Measurements from ENCODE around the gene TAS1R2.
A peak's percentile ranks its signal among the peaks of the same experiment; 100 is the strongest.

TAS1R2 gene

GRCh38 chr1:18890706-18891425, 31.4 kb upstream of the TAS1R2 start:
- Histone ChIP-seq H3K4me3 (no peak overlapping the region), H3K4me2 (peak overlapping the region; percentile 10 to 53 (median 36); a peak in 13 of 22 replicates), H3K27me3 (no peaks in the 10 kb centered on the region), H3K9ac (no peak overlapping the region), H3K36me3 (peaks cover 0 to 34% (median 11%) of the 10 kb centered on the region in 11 experiments; a peak in 11 of 22 replicates), H4K20me1 (peaks cover 0 to 29% (median 6%) of the 10 kb centered on the region in 11 experiments; a peak in 7 of 22 replicates), H3K9me3 (replicated peaks in 1 of 11) (no peaks in the 10 kb centered on the region), H3K4me1 (peaks cover 16 to 35% (median 28%) of the 10 kb centered on the region in 10 experiments), H3K27ac (no peak overlapping the region)
- no peak for TF ChIP-seq Cebpa-rat (IDR thresholded peaks at IDR 0.05)

GRCh38 chr1:18886003-18886335, 26.5 kb upstream of the TAS1R2 start:
- H3K4me2 ChIP-seq, result no peak overlapping the region
- no peaks in the 10 kb centered on the region for H3K9me3 ChIP-seq (replicated peaks in 1 of 11)
- H3K4me3 ChIP-seq, result no peak overlapping the region
- peaks cover 16 to 59% (median 30%) of the 10 kb centered on the region in 11 experiments; a peak in 21 of 22 replicates for H3K36me3 ChIP-seq
- TF ChIP-seq Cebpa-rat (IDR thresholded peaks at IDR 0.05), result no peak
- H3K4me1 ChIP-seq, result peaks cover under 1 to 5% (median 3%) of the 10 kb centered on the region in 10 experiments; a peak in 14 of 20 replicates
- H4K20me1 ChIP-seq, result peaks cover 0 to 42% (median 0%) of the 10 kb centered on the region in 11 experiments; a peak in 7 of 22 replicates
- no peak overlapping the region for H3K27ac ChIP-seq
- H3K9ac ChIP-seq, result no peak overlapping the region
- H3K27me3 ChIP-seq, result no peaks in the 10 kb centered on the region

GRCh38 chr1:18885311-18886002, 26.0 kb upstream of the TAS1R2 start:
- TF ChIP-seq Cebpa-rat (IDR thresholded peaks at IDR 0.05), result no peak
- Histone ChIP-seq H3K27me3 (no peaks in the 10 kb centered on the region), H4K20me1 (peaks cover 0 to 38% (median 0%) of the 10 kb centered on the region in 11 experiments; a peak in 7 of 22 replicates), H3K4me1 (no peaks in the 10 kb centered on the region; a peak in 1 of 20 replicates), H3K4me3 (no peak overlapping the region), H3K4me2 (no peak overlapping the region), H3K36me3 (peaks cover 16 to 62% (median 32%) of the 10 kb centered on the region in 11 experiments; a peak in 21 of 22 replicates), H3K9ac (no peak overlapping the region), H3K27ac (no peak overlapping the region), H3K9me3 (replicated peaks in 1 of 11) (no peaks in the 10 kb centered on the region)

- Histone ChIP-seq H3K9me3 (replicated peaks in 1 of 11) (no peaks in the 10 kb centered on the region), H3K4me3 (no peak overlapping the region), H3K9ac (no peak overlapping the region), H3K27me3 (no peaks in the 10 kb centered on the region), H3K36me3 (peaks cover 16 to 62% (median 32%) of the 10 kb centered on the region in 11 experiments; a peak in 21 of 22 replicates), H3K27ac (no peak overlapping the region), H3K4me2 (no peak overlapping the region), H3K4me1 (no peaks in the 10 kb centered on the region), H4K20me1 (peaks cover 0 to 38% (median 0%) of the 10 kb centered on the region in 11 experiments; a peak in 6 of 22 replicates)
- no peak for TF ChIP-seq Cebpa-rat (IDR thresholded peaks at IDR 0.05)
Measured at GRCh38 chr1:18884727-18885126, 25.3 kb upstream of the TAS1R2 start.

GRCh38 chr1:18884419-18884717, 24.9 kb upstream of the TAS1R2 start:
- H3K4me1 ChIP-seq, result no peaks in the 10 kb centered on the region
- peaks cover 16 to 62% (median 32%) of the 10 kb centered on the region in 11 experiments; a peak in 21 of 22 replicates for H3K36me3 ChIP-seq
- no peak for TF ChIP-seq Cebpa-rat (IDR thresholded peaks at IDR 0.05)
- H3K27ac ChIP-seq, result no peak overlapping the region
- H3K4me3 ChIP-seq, result no peak overlapping the region
- no peaks in the 10 kb centered on the region for H3K9me3 ChIP-seq (replicated peaks in 1 of 11)
- no peak overlapping the region for H3K9ac ChIP-seq
- no peak overlapping the region for H3K4me2 ChIP-seq
- no peaks in the 10 kb centered on the region for H3K27me3 ChIP-seq
- peaks cover 0 to 35% (median 0%) of the 10 kb centered on the region in 11 experiments; a peak in 5 of 22 replicates for H4K20me1 ChIP-seq

GRCh38 chr1:18883636-18884418, 24.4 kb upstream of the TAS1R2 start:
- peaks cover 0 to 30% (median 0%) of the 10 kb centered on the region in 11 experiments; a peak in 5 of 22 replicates for H4K20me1 ChIP-seq
- H3K4me3 ChIP-seq, result no peak overlapping the region
- H3K9ac ChIP-seq, result no peak overlapping the region
- peaks cover 16 to 62% (median 31%) of the 10 kb centered on the region in 11 experiments; a peak in 21 of 22 replicates for H3K36me3 ChIP-seq
- no peaks in the 10 kb centered on the region for H3K9me3 ChIP-seq (replicated peaks in 1 of 11)
- no peak overlapping the region for H3K4me2 ChIP-seq
- H3K27me3 ChIP-seq, result no peaks in the 10 kb centered on the region
- H3K27ac ChIP-seq, result no peak overlapping the region
- no peak for TF ChIP-seq Cebpa-rat (IDR thresholded peaks at IDR 0.05)
- no peaks in the 10 kb centered on the region for H3K4me1 ChIP-seq

- Histone ChIP-seq H3K4me2 (no peak overlapping the region), H3K9me3 (replicated peaks in 1 of 11) (no peaks in the 10 kb centered on the region)
Measured at GRCh38 chr1:18883079-18883478, 23.6 kb upstream of the TAS1R2 start.

GRCh38 chr1:18882486-18882885, 23.0 kb upstream of the TAS1R2 start:
- TF ChIP-seq Cebpa-rat (IDR thresholded peaks at IDR 0.05), result no peak
- H3K9ac ChIP-seq, result no peak overlapping the region
- H3K4me1 ChIP-seq, result no peaks in the 10 kb centered on the region
- H3K27me3 ChIP-seq, result no peaks in the 10 kb centered on the region
- H3K4me3 ChIP-seq, result no peak overlapping the region
- peaks cover 16 to 52% (median 24%) of the 10 kb centered on the region in 11 experiments; a peak in 21 of 22 replicates for H3K36me3 ChIP-seq
- no peak overlapping the region for H3K4me2 ChIP-seq
- H3K9me3 ChIP-seq (replicated peaks in 1 of 11), result no peaks in the 10 kb centered on the region
- H3K27ac ChIP-seq, result no peak overlapping the region
- peaks cover 0 to 41% (median 0%) of the 10 kb centered on the region in 11 experiments; a peak in 4 of 22 replicates for H4K20me1 ChIP-seq

More at GRCh38 chr1:18883079-18883478, 23.6 kb upstream of the TAS1R2 start:
- no peaks in the 10 kb centered on the region for H3K4me1 ChIP-seq
- no peak overlapping the region for H3K27ac ChIP-seq
- peaks cover 0 to 35% (median 0%) of the 10 kb centered on the region in 11 experiments; a peak in 4 of 22 replicates for H4K20me1 ChIP-seq
- no peak overlapping the region for H3K9ac ChIP-seq
- peaks cover 16 to 55% (median 24%) of the 10 kb centered on the region in 11 experiments; a peak in 21 of 22 replicates for H3K36me3 ChIP-seq
- no peak for TF ChIP-seq Cebpa-rat (IDR thresholded peaks at IDR 0.05)
- no peaks in the 10 kb centered on the region for H3K27me3 ChIP-seq
- no peak overlapping the region for H3K4me3 ChIP-seq

All from BLaER1 treated with 17β-estradiol and CSF1 and Interleukin-3, amounts not matched to agents 10 nM and 100 nM (cell line).